Brain microvascular endothelial cell (primary cell): Measurements from ENCODE around the gene PYCR2.

Experiments
- DNase-seq: peaks from one replicate; pipeline ENCODE4 v3.0.0-alpha.2; 2020
- H3K27ac ChIP-seq: fragments of 250-450 bp; sonication (Bioruptor Pico); 2 replicates; pipeline ENCODE4 v1.5.1; 2020; ENCODE audit warnings: mild to moderate bottlenecking, moderate library complexity
- H3K27me3 ChIP-seq: fragments of 250-450 bp; sonication (Bioruptor Pico); replicated peaks from 2 replicates; pipeline ENCODE4 v1.5.1; 2020; ENCODE audit warnings: mild to moderate bottlenecking
- H3K36me3 ChIP-seq: fragments of 250-450 bp; sonication (Bioruptor Pico); replicated peaks from 2 replicates; pipeline ENCODE4 v1.5.1; 2020; ENCODE audit warnings: mild to moderate bottlenecking
- H3K4me3 ChIP-seq: 2 replicates; pipeline ENCODE4 v1.5.1; 2011; ENCODE audit warnings: low read depth, mild to moderate bottlenecking, control low read depth, low read length, moderate library complexity
- CTCF ChIP-seq: IDR thresholded peaks from 2 replicates; pipeline ENCODE4 v1.5.1; 2011; ENCODE audit warnings: low read depth, mild to moderate bottlenecking, moderate library complexity, low read length, control low read depth, inconsistent platforms; ENCODE audit errors: missing control alignments
- in situ Hi-C: cut with HindIII; loops from 2 replicates; pipeline ENCODE4 v1.10.0; 2017; ENCODE audit warnings: low sequenced_read_pairs, low pct_ligation_motif_present

Gene PYCR2

GRCh38 chr1:225882694-225883615 is 41.1 kb downstream of the PYCR2 start:
- Histone ChIP-seq H3K27ac (peak overlapping the region; percentile 0), H3K4me3 (peak overlapping the region; percentile 95), H3K27me3 (no peaks in the 10 kb centered on the region), H3K36me3 (no peaks in the 10 kb centered on the region)
- no peak for TF ChIP-seq CTCF
- DNase-seq = no peak
- in situ Hi-C loops = no loop called here

GRCh38 chr1:225881959-225882693 is 41.9 kb downstream of the PYCR2 start, which contains the start of gene TMEM63A:
TSS of gene TMEM63A (minus strand) at chr1:225882380. CDS start at chr1:225877580, 4,800 bp downstream.
- no peaks in the 10 kb centered on the region for H3K27me3 ChIP-seq
- peak; percentile 28 for TF ChIP-seq CTCF
- peak within 1 kb of the TSS; percentile 95 for H3K4me3 ChIP-seq
- in situ Hi-C loops = no loop called here
- peak; percentile 76 for DNase-seq
- peak within 1 kb of the TSS; percentile 11 for H3K27ac ChIP-seq
- H3K36me3 ChIP-seq = no peaks in the 10 kb centered on the region

- no peak for DNase-seq
- peak overlapping the region; percentile 11 for H3K27ac ChIP-seq
- in situ Hi-C loops = no loop called here
- peaks cover 2% of the 10 kb centered on the region for H3K36me3 ChIP-seq
- no peaks in the 10 kb centered on the region for H3K27me3 ChIP-seq
- peak overlapping the region; percentile 95 for H3K4me3 ChIP-seq
- TF ChIP-seq CTCF = no peak
Observed at GRCh38 chr1:225881081-225881958, 42.7 kb downstream of the PYCR2 start.

GRCh38 chr1:225880636-225881035 is 43.4 kb downstream of the PYCR2 start:
- Histone ChIP-seq H3K27me3 (no peaks in the 10 kb centered on the region), H3K27ac (peak overlapping the region; percentile 11), H3K4me3 (no peak overlapping the region), H3K36me3 (peaks cover 2% of the 10 kb centered on the region)
- in situ Hi-C loops = no loop called here
- TF ChIP-seq CTCF = no peak
- DNase-seq = no peak

- Histone ChIP-seq H3K4me3 (no peak overlapping the region), H3K36me3 (peaks cover 4% of the 10 kb centered on the region), H3K27me3 (no peaks in the 10 kb centered on the region), H3K27ac (no peak overlapping the region)
- no peak for TF ChIP-seq CTCF
- in situ Hi-C loops = no loop called here
- no peak for DNase-seq
Observed at GRCh38 chr1:225880222-225880588, 43.8 kb downstream of the PYCR2 start.
